ENCODE data around the gene AASDHPPT. TPM values are rescaled to one million over a fixed set of nuclear protein-coding genes. Genes with fewer than 3 reads are reported as not detected.

Gene AASDHPPT
- total and polyA plus RNA-seq, 2 of the 4 experiments (the other 2 are of a cell fraction) = 22.0 to 56.3 TPM

DNA sequence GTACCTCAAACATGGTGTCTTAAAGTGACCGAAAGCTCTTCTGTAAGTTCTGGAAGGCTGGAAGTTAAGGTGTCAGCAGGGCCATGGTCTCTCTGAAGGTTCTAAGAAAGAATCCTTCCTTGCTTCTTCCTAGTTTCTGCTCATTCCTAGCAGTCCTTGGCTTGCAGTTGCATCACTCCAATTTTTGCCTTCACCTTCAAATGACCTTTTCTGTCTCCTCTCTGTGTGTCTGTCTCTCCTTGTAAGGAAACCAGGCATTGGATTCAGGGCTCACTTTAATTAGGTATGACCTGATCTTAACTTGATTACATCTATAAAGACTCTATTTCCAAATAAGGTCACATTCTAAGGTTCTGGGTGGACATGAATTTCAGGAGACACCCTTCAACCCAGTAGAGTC, 8.7 kb downstream of the AASDHPPT start:
- dilution Hi-C loops (cut with HindIII; ENCODE audit: low sequenced_read_pairs, unreplicated experiment) = no loop called here
- Histone ChIP-seq H2BK15ac (ENCODE audit: low read depth, low read length) (no peak overlapping the region), H3K4me1 (ENCODE audit: control insufficient read depth, insufficient read depth, low read length) (peaks cover 5% of the 10 kb centered on the region), H4K8ac (ENCODE audit: low read depth in 2 of 2, low read length in 2 of 2) (no peak overlapping the region), H3K4me3 (ENCODE audit: insufficient read depth, low read depth, low read length) (no peak overlapping the region), H3K4ac (ENCODE audit: low read depth, low read length) (no peak overlapping the region), H2BK20ac (ENCODE audit: low read depth, low read length) (no peak overlapping the region), H3K9ac (ENCODE audit: low read depth, low read length) (no peak overlapping the region), H3K79me1 (ENCODE audit: low read depth in 1 of 2, low read length in 2 of 2) (peaks cover 9 to 39% of the 10 kb centered on the region in 2 experiments), H4K5ac (ENCODE audit: low read depth, low read length) (no peak overlapping the region; the same call in 1 of the 2 replicates), H3K23ac (ENCODE audit: low read depth, low read length) (no peak overlapping the region), H3K9me3 (ENCODE audit: control insufficient read depth, insufficient read depth, low read length) (no peaks in the 10 kb centered on the region), H3K18ac (ENCODE audit: low read depth, low read length) (no peak overlapping the region), H2AK9ac (replicated peaks; ENCODE audit: low read depth, low read length, poor library complexity) (no peak overlapping the region), H2AFZ (replicated peaks; ENCODE audit: low read length, poor library complexity) (no peak overlapping the region), H2AK5ac (ENCODE audit: low read depth, low read length) (no peak overlapping the region), H4K91ac (ENCODE audit: insufficient read depth, low read depth, low read length) (no peak overlapping the region), H3K56ac (ENCODE audit: extremely low read depth, insufficient read depth, low read length) (no peak overlapping the region), H3K27ac (ENCODE audit: insufficient read depth, low read length) (no peak overlapping the region), H3K9me1 (ENCODE audit: insufficient read depth, low read length) (no peaks in the 10 kb centered on the region), H2BK120ac (ENCODE audit: low read depth, low read length) (no peak overlapping the region), H3K36me3 (ENCODE audit: control insufficient read depth, insufficient read depth, low read length) (peaks cover 13% of the 10 kb centered on the region), H2BK5ac (ENCODE audit: low read depth, low read length, poor library complexity, severe bottlenecking) (no peak overlapping the region), H3K14ac (replicated peaks; ENCODE audit: low read depth, low read length) (no peak overlapping the region), H4K20me1 (ENCODE audit: insufficient read depth, low read length) (peaks cover 4% of the 10 kb centered on the region; the same call in 1 of the 2 replicates), H3K4me2 (ENCODE audit: low read depth, low read length) (no peak overlapping the region), H3K27me3 (ENCODE audit: control insufficient read depth, insufficient read depth, low read length) (no peaks in the 10 kb centered on the region)
- no CpG with 5 or more reads among the region's 1 CpG for WGBS, 2 experiments (ENCODE audit: extremely low coverage in 2 of 2, insufficient read length in 1 of 2)
- no TSS peak for BruUV-seq (replicated peaks)
- ChIA-PET POLR2A (ENCODE audit: unreplicated experiment) (no interaction called here), CTCF (no interaction called here)
- in situ Hi-C loops (cut with MboI; ENCODE audit: low sequenced_read_pairs) = no loop called here
- TF ChIP-seq USF2 (IDR thresholded peaks at IDR 0.05; ENCODE audit: low read depth, low read length) (no peak), RFX5 (IDR thresholded peaks at IDR 0.05; ENCODE audit: low read depth, low read length) (no peak), SMC3 (IDR thresholded peaks at IDR 0.05; ENCODE audit: low read depth, low read length) (no peak), MAFK (IDR thresholded peaks at IDR 0.05; ENCODE audit: low read depth, low read length) (no peak), FOS (IDR thresholded peaks at IDR 0.05; ENCODE audit: low read depth, low read length) (no peak), RCOR1 (IDR thresholded peaks at IDR 0.05; ENCODE audit: insufficient replicate concordance, low read length) (no peak), RAD21 (IDR thresholded peaks at IDR 0.05; ENCODE audit: low read length) (no peak), NFE2L2 (IDR thresholded peaks at IDR 0.05; ENCODE audit: low read depth, low read length) (no peak), MAZ (IDR thresholded peaks at IDR 0.05; ENCODE audit: borderline replicate concordance, low read depth, low read length) (no peak), CEBPB (IDR thresholded peaks at IDR 0.05; ENCODE audit: low read depth, low read length) (no peak), MXI1 (IDR thresholded peaks at IDR 0.05; ENCODE audit: borderline replicate concordance, low read depth, low read length) (no peak), CHD1 (IDR thresholded peaks at IDR 0.05; ENCODE audit: low read depth, low read length) (no peak), BHLHE40 (IDR thresholded peaks at IDR 0.05; ENCODE audit: low read depth, low read length) (no peak)
- TF ChIP-seq, protein P1, sequence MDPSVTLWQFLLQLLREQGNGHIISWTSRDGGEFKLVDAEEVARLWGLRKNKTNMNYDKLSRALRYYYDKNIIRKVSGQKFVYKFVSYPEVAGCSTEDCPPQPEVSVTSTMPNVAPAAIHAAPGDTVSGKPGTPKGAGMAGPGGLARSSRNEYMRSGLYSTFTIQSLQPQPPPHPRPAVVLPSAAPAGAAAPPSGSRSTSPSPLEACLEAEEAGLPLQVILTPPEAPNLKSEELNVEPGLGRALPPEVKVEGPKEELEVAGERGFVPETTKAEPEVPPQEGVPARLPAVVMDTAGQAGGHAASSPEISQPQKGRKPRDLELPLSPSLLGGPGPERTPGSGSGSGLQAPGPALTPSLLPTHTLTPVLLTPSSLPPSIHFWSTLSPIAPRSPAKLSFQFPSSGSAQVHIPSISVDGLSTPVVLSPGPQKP (IDR thresholded peaks at IDR 0.05; ENCODE audit: borderline replicate concordance, low read depth, low read length) = no peak
- DNase-seq (no peak), ATAC-seq (ENCODE audit: low read depth) (no peak)
- intact Hi-C loops (cut with micrococcal nuclease) = loop anchor here (5.0 to 10.0 kb wide), 2 partner anchors 309 to 501 kb away; no protein-coding TSS in a partner anchor
